HCT116 (cell line): Measurements from ENCODE around the gene MRGPRX2. TPM values are rescaled to one million over a fixed set of nuclear protein-coding genes. Genes with fewer than 3 reads are reported as not detected.

Experiments used
- ATAC-seq: fragments of 200-7000 bp; cut with Tn5 transposase; 2 replicates; pipeline ENCODE4 v1.9.1; 2020; ENCODE audit warnings: mild to moderate bottlenecking, moderate library complexity
- BruUV-seq: library from RNA; stranded (reverse); fragments of 400-500 nt; replicated peaks from 2 replicates; lab custom pipeline; 2021; lab: Mats Ljungman, UMichigan
- CTCF ChIA-PET: fragments of 300-600 bp; sonication (Branson Sonifier 250); formaldehyde crosslinking; loops from one replicate; lab custom pipeline; 2021; ENCODE audit warnings: antibody characterized with exemption; lab: Charles Lee
- POLR2A ChIA-PET: fragments of 300-600, 350-600 bp; sonication (Branson Sonifier 250); formaldehyde crosslinking; loops from one replicate; lab custom pipeline; 2021; ENCODE audit warnings: antibody characterized with exemption; lab: Charles Lee
- RAD21 ChIA-PET, 2 experiments: fragments of 300-600 bp; sonication (Branson Sonifier 250); formaldehyde crosslinking; loops; one replicate each; lab custom pipeline; 2023; ENCODE audit warnings: low total read pairs in 2 of 2; ENCODE audit not compliant: uncharacterized antibody in 2 of 2, unreplicated experiment in 2 of 2, low non-redundant PET in 1 of 2; lab: Charles Lee
- DNase-seq: peaks from one replicate; pipeline ENCODE4 v3.0.0-alpha.2; 2010; ENCODE audit warnings: low read depth, low spot score
- H2AFZ ChIP-seq: fragments of 200-600 bp; shearing (Covaris generic), sonication (generic); 2 replicates; pipeline ENCODE4 v1.6.1; 2017; ENCODE audit warnings: low read depth, mixed run types, mixed read lengths, antibody characterized with exemption, low read length; ENCODE audit not compliant: poor library complexity, severe bottlenecking
- H3K27ac ChIP-seq: 2 replicates; pipeline ENCODE4 v1.5.1; 2012; ENCODE audit warnings: low read depth, low read length
- H3K27me3 ChIP-seq: fragments of 200-600 bp; sonication (generic); 2 replicates; pipeline ENCODE4 v1.6.1; 2016; ENCODE audit warnings: mixed run types, low read length, mixed read lengths; ENCODE audit not compliant: insufficient read depth
- H3K36me3 ChIP-seq, 2 experiments: fragments of 200-500 bp in 1 of 2; fragments of 200-600 bp in 1 of 2; sonication (Bioruptor generic) in 1 of 2; sonication (generic) in 1 of 2; 2 replicates each; pipeline versions ENCODE4 v1.5.1 to v1.6.1; 2014 to 2016; ENCODE audit warnings: low read length in 2 of 2, inconsistent platforms in 1 of 2, mixed read lengths in 1 of 2, mixed run types in 1 of 2; ENCODE audit not compliant: insufficient read depth in 2 of 2, control insufficient read depth in 1 of 2
- H3K4me1 ChIP-seq, 2 experiments: fragments of 200-600 bp in 1 of 2; sonication (generic) in 1 of 2; 2 replicates each; pipeline versions ENCODE4 v1.5.1 to v1.6.1; 2012 to 2017; ENCODE audit warnings: low read length in 2 of 2, inconsistent platforms in 1 of 2, mild to moderate bottlenecking in 1 of 2, mixed read lengths in 1 of 2, mixed run types in 1 of 2, moderate library complexity in 1 of 2; ENCODE audit not compliant: insufficient read depth in 2 of 2, control insufficient read depth in 1 of 2
- H3K4me2 ChIP-seq: fragments of 200-600 bp; sonication (generic); 2 replicates; pipeline ENCODE4 v1.6.1; 2017; ENCODE audit warnings: mixed run types, low read length, mixed read lengths
- H3K4me3 ChIP-seq, 2 experiments: fragments of 200-600 bp in 1 of 2; sonication (generic) in 1 of 2; replicated peaks in 1 of 2; 2 replicates each; pipeline ENCODE4 v1.5.1; 2011 to 2016; ENCODE audit warnings: low read length in 2 of 2, control low read depth in 1 of 2, low read depth in 1 of 2, mild to moderate bottlenecking in 1 of 2, mixed read lengths in 1 of 2, mixed run types in 1 of 2
- H3K79me2 ChIP-seq: fragments of 200-600 bp; sonication (generic); 2 replicates; pipeline ENCODE4 v1.6.1; 2017; ENCODE audit warnings: mild to moderate bottlenecking, mixed run types, low read length, moderate library complexity, mixed read lengths; ENCODE audit not compliant: insufficient read depth
- H3K9ac ChIP-seq: fragments of 200-600 bp; sonication (generic); 2 replicates; pipeline ENCODE4 v1.6.1; 2016; ENCODE audit warnings: low read length, mixed read lengths
- H3K9me2 ChIP-seq: fragments of 200-600 bp; sonication (generic), shearing (Covaris generic); 2 replicates; pipeline ENCODE4 v1.6.1; 2017; ENCODE audit warnings: mixed run types, mild to moderate bottlenecking, moderate library complexity; ENCODE audit not compliant: insufficient read depth
- H3K9me3 ChIP-seq, 2 experiments: fragments of 200-500 bp in 1 of 2; fragments of 200-600 bp in 1 of 2; sonication (Bioruptor generic) in 1 of 2; sonication (generic) in 1 of 2; 2 replicates each; pipeline ENCODE4 v1.6.1; 2014 to 2017; ENCODE audit warnings: low read length in 2 of 2, mixed read lengths in 2 of 2, inconsistent platforms in 1 of 2, low read depth in 1 of 2, mild to moderate bottlenecking in 1 of 2, mixed run types in 1 of 2, moderate library complexity in 1 of 2; ENCODE audit not compliant: control insufficient read depth in 1 of 2, insufficient read depth in 1 of 2
- H4K20me1 ChIP-seq: fragments of 200-600 bp; sonication (generic), shearing (Covaris generic); 2 replicates; pipeline ENCODE4 v1.6.1; 2017; ENCODE audit warnings: mixed run types, mild to moderate bottlenecking, moderate library complexity; ENCODE audit not compliant: insufficient read depth
- CBX3 ChIP-seq: IDR thresholded peaks from 2 replicates; pipeline ENCODE4 v1.6.1; 2012; ENCODE audit warnings: low read depth
- CTCF ChIP-seq, 3 experiments: fragments of 200-600 bp in 1 of 3; sonication (generic) in 1 of 3; IDR thresholded peaks in 2 of 3; conservative IDR thresholded peaks in 1 of 3; 2 replicates each; pipeline ENCODE4 v1.5.1; 2012 to 2017; ENCODE audit warnings: low read depth in 2 of 3, low read length in 2 of 3, antibody characterized with exemption in 1 of 3, borderline replicate concordance in 1 of 3, control low read depth in 1 of 3, mild to moderate bottlenecking in 1 of 3, mixed read lengths in 1 of 3, mixed run types in 1 of 3, moderate library complexity in 1 of 3; ENCODE audit not compliant: insufficient read depth in 1 of 3
- EGR1 ChIP-seq: IDR thresholded peaks from 2 replicates; pipeline ENCODE4 v1.6.1; 2012; ENCODE audit warnings: low read depth
- ELF1 ChIP-seq: IDR thresholded peaks from 2 replicates; pipeline ENCODE4 v1.6.1; 2012; ENCODE audit warnings: low read depth, borderline replicate concordance
- EZH2phosphoT487 ChIP-seq: fragments of 200-600 bp; IDR thresholded peaks from 2 replicates; pipeline ENCODE4 v1.6.1; 2018; ENCODE audit warnings: antibody characterized with exemption, borderline replicate concordance
- FOSL1 ChIP-seq: IDR thresholded peaks from 2 replicates; pipeline ENCODE4 v1.6.1; 2012; ENCODE audit warnings: low read depth
- JUND ChIP-seq: IDR thresholded peaks from 2 replicates; pipeline ENCODE4 v1.6.1; 2012
- SP1 ChIP-seq: IDR thresholded peaks from 2 replicates; pipeline ENCODE4 v1.6.1; 2012; ENCODE audit warnings: low read depth
- SRF ChIP-seq: IDR thresholded peaks from 2 replicates; pipeline ENCODE4 v1.6.1; 2012; ENCODE audit warnings: low read depth
- YY1 ChIP-seq: IDR thresholded peaks from 2 replicates; pipeline ENCODE4 v1.6.1; 2011; ENCODE audit warnings: low read length, low read depth, moderate library complexity, mild to moderate bottlenecking; ENCODE audit not compliant: insufficient replicate concordance; ENCODE audit errors: extremely low read depth
- ZBTB33 ChIP-seq: IDR thresholded peaks from 2 replicates; pipeline ENCODE4 v1.6.1; 2011; ENCODE audit warnings: mild to moderate bottlenecking, low read length, moderate library complexity; ENCODE audit not compliant: insufficient replicate concordance; ENCODE audit errors: extremely low read depth
- ZNF274 ChIP-seq: fragments of 200-500 bp; sonication (Bioruptor generic); IDR thresholded peaks from 2 replicates; pipeline ENCODE4 v1.6.1; 2014; ENCODE audit warnings: mild to moderate bottlenecking, low read depth, low read length, inconsistent platforms
- intact Hi-C: fragments of 100-400 bp; cut with micrococcal nuclease; formaldehyde crosslinking; loops from 2 replicates; pipeline ENCODE4 v1.10.0; 2022
- total RNA-seq: library from RNA; stranded (reverse); gene quantifications from one replicate; pipeline ENCODE4 v1.2.1, GENCODE V29; 2021; ENCODE audit not compliant: unreplicated experiment

The MRGPRX2 gene
- total RNA-seq, 1 experiment from 2014 or later, result not detected

GRCh38 chr11:19083166-19083565, 22.6 kb upstream of the MRGPRX2 start:
- no peak overlapping the region for H3K4me2 ChIP-seq
- H3K9me2 ChIP-seq, result no peaks in the 10 kb centered on the region
- no peak overlapping the region for H2AFZ ChIP-seq
- RAD21 ChIA-PET, result no interaction called here
- no peak overlapping the region for H3K27ac ChIP-seq
- TF ChIP-seq YY1 (no peak), CTCF (IDR thresholded peaks at IDR 0.05 in 2 of 3, conservative IDR thresholded peaks at IDR 0.05 in 1 of 3; ENCODE audit: borderline replicate concordance in 1 of 3, insufficient read depth in 1 of 3, low read depth in 2 of 3, low read length in 2 of 3) (no peak), FOSL1 (no peak), ZBTB33 (no peak), SRF (no peak), EZH2phosphoT487 (no peak), ZNF274 (no peak), EGR1 (no peak), ELF1 (no peak), JUND (no peak), SP1 (no peak), CBX3 (no peak)
- TF ChIP-seq, all 23 proteins: peak for 0
- DNase-seq, result no peak
- intact Hi-C loops, result no loop called here
- Histone ChIP-seq H3K9ac (no peak overlapping the region), H3K79me2 (no peaks in the 10 kb centered on the region), H3K4me3 (no peak overlapping the region), H3K4me1 (peaks cover 6 to 25% of the 10 kb centered on the region in 2 experiments; a peak in 3 of 4 replicates), H4K20me1 (no peaks in the 10 kb centered on the region), H3K36me3 (no peaks in the 10 kb centered on the region), H3K9me3 (no peaks in the 10 kb centered on the region), H3K27me3 (no peaks in the 10 kb centered on the region)
- no TSS peak for BruUV-seq
- ChIA-PET POLR2A (no interaction called here), CTCF (interaction anchor here (0.9 kb wide), 1 partner anchor 474 kb away, joined by 3 read pairs; no protein-coding TSS in a partner anchor)
- no peak for ATAC-seq
